ENCODE measurements around the gene LRRTM4.
"Not testable (repeated sequence)": the region's sequence is repeated elsewhere in the genome, so short reads cannot be mapped to it uniquely, and the experiment has no call there.

The LRRTM4 gene

DNA sequence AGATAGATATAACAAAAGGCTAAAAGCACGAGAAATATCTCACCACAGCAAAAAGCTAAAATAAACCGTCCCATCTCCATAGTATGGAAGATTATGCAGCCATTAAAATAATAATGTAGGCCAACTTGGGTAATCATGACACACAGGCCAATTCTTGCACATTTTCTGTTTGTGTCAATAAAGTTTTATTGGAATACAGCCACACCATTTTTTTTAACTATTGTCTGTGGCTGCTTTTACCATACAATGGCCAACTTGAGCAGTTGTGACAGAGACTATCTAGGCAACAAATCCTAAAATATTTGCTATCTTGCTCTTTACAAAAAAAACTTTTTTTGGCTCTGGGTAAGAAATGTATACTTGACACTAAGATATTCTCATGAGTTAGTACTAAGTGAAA, 212.5 kb downstream of the LRRTM4 start:
- no peak for DNase-seq

- DNase-seq = no peak
These were observed 220.7 kb downstream of the LRRTM4 start for GRCh38 chr2:77301441-77301840.

- DNase-seq = no peak
These were observed 225.4 kb downstream of the LRRTM4 start for GRCh38 chr2:77296791-77297190.

- no peak for DNase-seq
These were observed 227.7 kb downstream of the LRRTM4 start for GRCh38 chr2:77294474-77294873.

DNA sequence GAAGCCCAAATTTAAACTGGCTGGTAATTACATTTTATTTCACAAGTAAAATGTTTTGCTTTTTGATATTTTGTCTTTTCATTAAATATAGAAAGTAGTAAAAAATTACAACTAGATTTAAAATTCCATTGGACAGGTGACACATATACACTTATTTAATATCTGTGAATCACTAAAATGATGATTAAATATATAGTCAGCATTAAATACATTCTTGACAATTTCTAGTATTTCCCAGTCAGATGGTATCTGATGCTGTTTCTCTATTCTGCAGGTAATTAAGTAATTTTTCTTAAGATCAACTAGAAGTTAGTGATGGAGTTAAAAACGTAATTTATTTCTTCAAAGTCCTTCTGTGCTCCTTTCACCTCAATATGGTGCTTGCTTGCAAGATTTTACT, 237.8 kb downstream of the LRRTM4 start:
- DNase-seq = no peak

DNA sequence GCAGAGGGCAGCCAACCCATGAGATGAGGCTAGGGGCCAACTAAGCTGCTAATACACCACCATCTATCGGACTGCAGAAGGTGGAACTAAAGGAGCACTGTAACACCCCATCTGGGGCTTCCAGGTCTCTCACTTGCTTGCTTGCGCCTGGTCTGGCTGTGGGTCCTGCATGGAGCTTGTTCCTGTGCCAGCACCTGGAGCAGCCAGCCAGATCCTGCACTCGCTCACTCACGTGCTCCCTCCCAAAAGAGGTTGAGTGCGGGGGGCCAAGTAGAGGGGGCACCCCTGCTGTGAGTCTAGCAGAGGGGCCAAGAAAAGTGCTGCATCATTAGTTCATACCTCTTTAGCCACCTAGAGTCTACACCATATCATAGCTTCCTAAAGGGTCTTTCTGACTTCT, 250.9 kb downstream of the LRRTM4 start:
- DNase-seq = no peak

DNA sequence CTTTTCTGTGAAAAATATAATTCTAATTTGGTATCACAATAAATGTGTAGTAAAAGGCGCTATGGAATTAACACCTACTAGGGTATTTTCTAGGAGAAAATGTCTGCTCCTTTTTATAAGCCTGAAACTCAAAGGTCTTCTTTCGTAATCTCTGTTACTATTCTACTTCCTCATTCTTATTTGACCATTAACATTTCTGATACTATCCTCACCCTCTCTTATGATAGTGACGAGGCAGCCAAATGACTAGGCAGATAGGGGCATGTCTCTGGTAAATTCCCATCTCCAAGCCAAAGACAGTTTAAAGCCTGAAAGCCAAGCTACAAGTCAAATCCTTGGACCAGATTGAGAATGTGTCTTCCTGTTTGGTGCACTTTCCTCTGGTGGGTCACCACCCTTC, 251.7 kb downstream of the LRRTM4 start:
- no peak for DNase-seq

DNA sequence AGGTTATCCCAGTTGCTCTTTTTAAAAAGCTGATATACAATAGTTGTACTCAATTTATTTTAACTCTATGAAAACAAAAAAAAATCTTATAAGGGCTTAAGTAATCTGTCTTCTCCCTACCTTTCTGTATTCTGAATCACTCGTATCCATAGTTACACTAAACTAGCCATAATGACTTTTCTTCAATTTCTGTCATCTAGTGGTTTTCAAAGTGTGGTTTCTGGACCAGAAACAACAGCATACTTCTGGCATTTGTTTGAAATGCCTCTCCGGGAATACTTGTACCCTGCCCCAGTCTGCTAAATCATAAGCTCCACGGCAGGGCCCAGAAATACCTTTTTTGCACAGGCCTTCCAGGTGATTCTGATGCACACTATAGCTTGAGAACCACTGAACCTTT, 253.6 kb downstream of the LRRTM4 start:
- no peak for DNase-seq

GRCh38 chr2:77232909-77233425, 289.2 kb downstream of the LRRTM4 start:
- DNase-seq = no peak

DNA sequence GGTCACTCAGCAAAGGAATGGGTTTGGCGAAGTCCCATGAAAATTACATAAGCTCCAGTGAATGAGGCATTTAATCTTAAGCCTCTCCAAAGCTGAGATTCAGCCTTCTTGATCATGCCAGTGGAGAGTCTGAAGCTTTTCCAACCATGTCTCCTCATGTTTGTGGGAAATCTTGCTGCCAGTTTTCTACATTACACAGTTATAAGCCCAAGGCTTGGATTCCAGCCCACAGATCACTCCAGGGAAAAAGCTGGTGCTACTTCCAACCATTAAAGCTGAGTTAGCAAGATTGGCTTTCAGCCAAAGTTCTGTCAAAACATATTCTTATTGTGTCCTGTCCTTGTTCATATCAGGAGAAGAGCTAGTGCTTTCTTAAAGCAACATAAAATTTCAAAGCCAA, 293.8 kb downstream of the LRRTM4 start:
- DNase-seq = no peak

- DNase-seq = no peak
These were observed 311.5 kb downstream of the LRRTM4 start for GRCh38 chr2:77210725-77211124.

GRCh38 chr2:77207331-77207730, 314.8 kb downstream of the LRRTM4 start:
- DNase-seq = no peak

GRCh38 chr2:77201755-77202154, 320.4 kb downstream of the LRRTM4 start:
- no peak for DNase-seq

- no peak for DNase-seq
These were observed 322.8 kb downstream of the LRRTM4 start for GRCh38 chr2:77199411-77199810.

DNA sequence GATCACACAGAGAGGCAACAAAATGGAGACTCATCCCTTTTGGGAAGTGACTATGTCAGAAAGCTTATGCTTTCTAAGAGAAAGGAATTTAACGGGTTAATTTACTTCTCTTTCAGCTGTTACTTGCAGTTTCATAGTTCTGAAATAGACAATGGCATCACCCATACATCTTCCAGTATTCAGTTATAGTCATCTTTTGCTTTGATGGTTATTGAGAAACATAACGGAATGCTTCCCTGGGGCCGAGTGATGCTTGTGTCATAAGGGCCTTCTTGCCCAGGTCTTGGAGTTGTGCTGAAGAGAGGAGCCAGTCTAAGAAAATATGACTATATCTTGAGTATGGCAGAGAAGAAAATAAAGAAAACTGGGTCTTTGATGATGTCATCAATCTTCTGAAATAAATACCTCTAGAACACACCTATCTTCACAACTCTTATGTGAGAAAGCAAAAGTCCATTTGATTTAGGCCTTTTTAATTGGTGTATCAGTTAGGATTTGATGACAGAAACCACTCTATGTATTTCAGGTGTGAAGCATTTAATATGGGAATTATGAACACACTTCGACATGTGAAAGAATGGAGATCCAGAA, 328.2 kb downstream of the LRRTM4 start:
- no peak for DNase-seq

DNA sequence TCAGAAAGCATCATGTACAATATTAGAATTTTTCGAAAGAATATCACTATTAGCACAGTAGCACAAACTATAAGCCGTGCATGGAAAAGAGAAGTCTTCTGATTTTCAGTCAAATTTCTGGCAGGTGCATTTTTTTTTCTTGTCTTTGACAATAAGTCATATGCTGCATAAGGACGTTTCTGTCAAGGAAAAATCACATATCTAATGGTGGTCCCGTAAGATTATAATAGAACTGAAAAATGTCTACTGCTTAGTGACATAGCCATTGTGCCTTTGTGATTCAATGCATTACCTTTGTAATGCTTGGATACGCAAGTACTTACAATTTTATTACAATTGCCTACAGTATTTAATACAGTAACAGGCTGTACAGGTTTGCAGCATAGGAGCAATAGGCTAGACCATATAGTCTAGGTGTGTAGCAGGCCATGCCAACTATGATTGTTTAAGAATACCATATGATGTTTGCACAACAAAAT, 329.3 kb downstream of the LRRTM4 start:
- DNase-seq = no peak

DNA sequence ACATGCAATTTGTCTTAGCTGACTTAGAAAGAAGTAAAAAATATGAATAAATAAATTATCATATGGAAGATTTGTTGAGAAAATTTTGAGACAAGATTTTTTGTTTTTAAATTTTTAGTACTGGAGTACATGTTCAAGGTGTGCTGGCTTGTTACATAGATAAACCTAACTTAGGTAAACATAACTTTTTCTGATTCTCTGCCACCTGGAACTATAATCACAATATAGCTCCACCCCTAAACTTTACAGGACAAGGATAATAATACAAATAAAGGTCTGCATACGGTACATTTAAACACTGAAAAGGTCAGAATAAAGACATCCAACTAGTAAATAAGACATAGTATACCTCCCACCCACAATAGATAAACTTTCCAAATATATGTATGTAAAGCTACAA, 330.5 kb downstream of the LRRTM4 start:
- no peak for DNase-seq

- no peak for DNase-seq
These were observed 331.3 kb downstream of the LRRTM4 start for GRCh38 chr2:77190721-77191346.

DNA sequence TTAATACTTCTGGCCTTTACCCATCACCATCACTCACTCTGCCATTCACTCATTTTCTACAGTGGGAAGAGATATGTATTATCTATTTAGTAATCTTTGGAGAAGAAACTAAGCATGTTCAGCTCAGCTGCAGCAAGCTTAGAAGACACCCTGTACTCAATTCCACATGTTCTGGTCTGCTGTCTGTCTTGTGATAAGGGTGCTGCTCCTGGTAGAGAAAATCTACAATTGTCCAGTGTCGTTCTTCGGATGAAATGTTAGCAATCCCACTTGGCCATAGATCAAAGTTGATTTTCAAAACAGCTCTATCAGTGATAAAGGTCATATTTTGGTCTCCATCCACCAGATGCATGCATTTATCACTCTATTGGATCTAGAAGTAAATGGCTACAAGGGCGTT, 337.1 kb downstream of the LRRTM4 start:
- no peak for DNase-seq

DNA sequence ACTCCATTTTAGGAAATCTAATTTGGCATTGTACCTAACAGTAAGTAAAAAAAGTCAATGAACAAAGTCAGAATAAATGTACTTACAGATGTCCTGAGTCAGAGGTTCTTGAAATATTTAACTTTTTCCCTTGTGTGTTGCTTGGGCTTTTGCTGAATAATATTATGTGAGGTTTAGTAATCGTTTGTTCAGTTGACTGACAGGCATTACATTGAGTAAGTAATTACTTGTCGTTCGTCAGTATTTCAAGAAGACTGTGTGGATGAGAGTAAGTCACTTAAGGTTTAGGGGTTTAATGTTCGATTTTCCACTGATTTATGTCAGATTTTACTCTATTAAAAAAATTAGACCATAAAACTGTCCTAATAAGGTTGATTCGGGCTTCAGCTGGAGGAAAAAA, 342.9 kb downstream of the LRRTM4 start:
- no peak for DNase-seq

- not testable (repeated sequence) for DNase-seq
These were observed 346.9 kb downstream of the LRRTM4 start for GRCh38 chr2:77175266-77175780.

- no peak for DNase-seq
These were observed 352.8 kb downstream of the LRRTM4 start for GRCh38 chr2:77169426-77169825.

GRCh38 chr2:77164021-77164420, 358.2 kb downstream of the LRRTM4 start:
- DNase-seq = not testable (repeated sequence)

GRCh38 chr2:77161009-77161408, 361.2 kb downstream of the LRRTM4 start:
- DNase-seq = no peak

DNA sequence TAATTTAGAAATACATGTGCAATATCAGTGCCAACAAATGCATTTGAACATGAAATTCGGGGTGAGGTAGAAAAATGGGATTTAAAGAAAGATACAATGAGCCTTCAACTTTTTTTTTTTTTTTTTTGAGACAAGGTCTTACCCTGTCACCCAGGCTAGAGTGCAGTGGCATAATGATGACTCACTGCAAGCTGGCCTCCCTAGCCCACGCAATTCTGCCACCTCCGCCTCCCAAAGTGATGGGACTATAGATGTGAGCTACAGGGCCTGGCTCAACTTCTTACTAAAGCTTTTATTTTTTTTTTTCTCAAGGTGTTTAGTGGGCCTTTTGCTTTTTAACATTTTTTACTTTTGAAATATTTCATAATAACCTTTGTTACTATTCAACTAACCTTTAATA, 365.6 kb downstream of the LRRTM4 start:
- no peak for DNase-seq

All from inflammatory macrophage treated with lipopolysaccharide for 4 hours (primary cell).